Stimulated activated effector memory CD8-positive, alpha-beta T cell treated with anti-CD3 and anti-CD28 coated beads, Interleukin-12 subunit alpha, Interleukin-12 subunit beta, amount 100 ng/mL, for 72 hours (primary cell): ENCODE measurements around the gene TTYH2.

Experiments
- ATAC-seq: fragments of 150-1000 bp; cut with Tn5 transposase; 2 replicates; pipeline ENCODE4 v1.10.0; 2021
- DNase-seq, 2 donors: peaks; one replicate each; pipeline ENCODE4 v3.0.0; 2021 to 2022; ENCODE audit warnings: low spot score in 2 of 2
- H3K27ac Mint-ChIP-seq: one replicate; pipeline ENCODE4 v1.8.0; 2022; ENCODE audit warnings: mild to moderate bottlenecking, mixed read lengths
- H3K36me3 Mint-ChIP-seq: one replicate; pipeline ENCODE4 v1.8.0; 2022; ENCODE audit warnings: mild to moderate bottlenecking, mixed read lengths
- H3K4me1 Mint-ChIP-seq: one replicate; pipeline ENCODE4 v1.8.0; 2022; ENCODE audit warnings: mixed read lengths
- H3K4me3 Mint-ChIP-seq: one replicate; pipeline ENCODE4 v1.8.0; 2022; ENCODE audit warnings: mild to moderate bottlenecking, mixed read lengths
- H3K9me3 Mint-ChIP-seq: one replicate; pipeline ENCODE4 v1.8.0; 2022; ENCODE audit warnings: mixed read lengths

The TTYH2 gene

DNA sequence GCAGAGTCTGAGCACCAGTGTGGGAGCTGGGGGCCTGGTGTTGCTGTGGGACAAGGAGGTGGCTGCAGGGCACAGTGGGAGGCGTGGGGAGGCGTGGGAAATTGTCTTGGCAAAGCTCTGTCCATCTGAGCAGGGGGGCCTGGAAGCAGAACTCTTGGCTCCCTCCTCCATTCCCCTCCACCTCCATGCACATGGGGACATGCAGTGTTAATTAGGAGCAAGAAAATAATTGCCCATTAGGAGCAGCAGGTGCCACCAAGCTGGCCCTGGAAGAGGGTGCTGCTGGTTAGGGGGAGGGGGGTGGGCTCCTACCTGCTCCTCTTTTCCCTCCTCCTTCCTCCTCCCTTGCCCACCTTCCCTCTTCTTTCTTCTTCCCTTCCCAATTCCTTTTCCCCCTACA lies 4.5 kb downstream of the TTYH2 start:
- H3K9me3 Mint-ChIP-seq = no peaks in the 10 kb centered on the region
- DNase-seq (no peak), ATAC-seq (no peak)
- H3K4me1 Mint-ChIP-seq = peaks cover 24% of the 10 kb centered on the region
- peaks cover 4% of the 10 kb centered on the region for H3K36me3 Mint-ChIP-seq
- no peak overlapping the region for H3K27ac Mint-ChIP-seq
- no peak overlapping the region for H3K4me3 Mint-ChIP-seq

DNA sequence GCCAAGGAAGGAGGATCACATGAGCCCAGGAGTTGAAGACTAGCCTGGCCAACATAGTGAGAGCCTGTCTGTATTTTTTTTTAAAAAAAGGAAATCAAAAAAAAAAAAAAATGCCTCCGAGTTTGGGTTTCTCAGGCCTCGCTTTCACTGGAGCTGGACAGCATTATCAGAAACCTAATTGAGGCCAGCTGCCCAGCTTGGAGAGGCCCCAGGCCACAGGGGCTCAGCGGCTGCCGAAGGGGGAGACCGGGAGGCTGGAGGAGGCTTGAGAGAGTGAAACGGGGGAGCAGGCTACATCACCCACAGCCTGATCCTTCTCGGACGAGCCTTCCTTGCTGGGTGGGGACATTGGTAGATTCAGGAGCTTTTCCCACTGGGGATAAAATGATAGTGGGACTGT lies 5.1 kb downstream of the TTYH2 start:
- Mint-ChIP-seq H3K27ac (no peak overlapping the region), H3K4me1 (peaks cover 19% of the 10 kb centered on the region), H3K4me3 (no peak overlapping the region), H3K36me3 (no peaks in the 10 kb centered on the region), H3K9me3 (no peaks in the 10 kb centered on the region)
- DNase-seq = no peak
- no peak for ATAC-seq

DNA sequence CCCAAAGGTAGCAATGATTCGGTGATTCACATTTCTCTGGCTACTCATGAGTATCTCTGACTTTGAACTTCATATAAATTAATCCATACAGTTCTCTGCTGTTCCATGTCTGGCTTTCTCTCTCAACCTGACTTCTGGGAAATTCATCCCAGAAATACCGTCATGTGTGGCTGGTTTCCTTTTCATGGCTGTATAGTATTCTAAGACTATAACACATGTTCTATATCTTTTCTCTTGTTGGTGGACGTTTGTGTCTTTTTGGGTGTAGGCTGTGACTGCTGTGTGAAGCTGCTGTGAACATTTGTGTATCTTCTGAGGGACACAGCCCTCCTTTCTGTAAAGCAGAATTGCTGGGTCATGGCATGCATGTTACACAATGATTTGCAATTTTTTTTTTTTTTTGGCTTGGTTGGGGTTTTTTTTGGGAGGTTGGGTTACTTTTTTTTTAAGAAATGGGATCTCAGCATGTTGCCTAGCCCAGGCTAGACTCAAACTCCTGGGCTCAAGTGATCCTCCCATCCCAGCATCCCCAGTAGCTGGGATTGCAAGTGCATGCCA lies 6.3 kb downstream of the TTYH2 start:
- no peak for ATAC-seq
- H3K27ac Mint-ChIP-seq = no peak overlapping the region

DNA sequence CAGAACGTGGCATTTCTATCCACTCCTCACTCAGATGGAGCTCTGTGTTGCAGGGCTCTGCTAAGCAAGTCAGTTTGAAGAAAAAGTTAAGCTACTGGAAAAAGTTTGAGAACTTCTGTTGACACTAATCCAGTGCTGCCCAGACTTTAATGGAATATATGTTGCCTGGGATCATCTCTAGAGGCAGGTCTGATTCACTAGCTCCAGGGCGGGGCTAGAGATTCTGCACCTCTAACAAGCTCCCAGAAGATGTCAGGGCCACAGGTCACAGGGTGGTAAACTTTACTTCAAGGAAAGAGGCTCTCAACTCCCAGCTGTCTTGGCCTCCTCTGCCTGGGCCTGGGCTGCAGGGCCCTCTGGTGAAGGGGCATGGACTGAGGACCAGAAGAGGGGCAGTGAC lies 6.8 kb downstream of the TTYH2 start:
- DNase-seq (no peak), ATAC-seq (no peak)
- H3K4me3 Mint-ChIP-seq = no peak overlapping the region
- peaks cover 13% of the 10 kb centered on the region for H3K36me3 Mint-ChIP-seq
- peaks cover 7% of the 10 kb centered on the region for H3K4me1 Mint-ChIP-seq
- no peaks in the 10 kb centered on the region for H3K9me3 Mint-ChIP-seq
- no peak overlapping the region for H3K27ac Mint-ChIP-seq

More for the DNA sequence above, 6.3 kb downstream of the TTYH2 start:
- DNase-seq = no peak
- no peaks in the 10 kb centered on the region for H3K9me3 Mint-ChIP-seq
- H3K4me1 Mint-ChIP-seq = peaks cover 10% of the 10 kb centered on the region
- H3K36me3 Mint-ChIP-seq = peaks cover 7% of the 10 kb centered on the region
- no peak overlapping the region for H3K4me3 Mint-ChIP-seq

DNA sequence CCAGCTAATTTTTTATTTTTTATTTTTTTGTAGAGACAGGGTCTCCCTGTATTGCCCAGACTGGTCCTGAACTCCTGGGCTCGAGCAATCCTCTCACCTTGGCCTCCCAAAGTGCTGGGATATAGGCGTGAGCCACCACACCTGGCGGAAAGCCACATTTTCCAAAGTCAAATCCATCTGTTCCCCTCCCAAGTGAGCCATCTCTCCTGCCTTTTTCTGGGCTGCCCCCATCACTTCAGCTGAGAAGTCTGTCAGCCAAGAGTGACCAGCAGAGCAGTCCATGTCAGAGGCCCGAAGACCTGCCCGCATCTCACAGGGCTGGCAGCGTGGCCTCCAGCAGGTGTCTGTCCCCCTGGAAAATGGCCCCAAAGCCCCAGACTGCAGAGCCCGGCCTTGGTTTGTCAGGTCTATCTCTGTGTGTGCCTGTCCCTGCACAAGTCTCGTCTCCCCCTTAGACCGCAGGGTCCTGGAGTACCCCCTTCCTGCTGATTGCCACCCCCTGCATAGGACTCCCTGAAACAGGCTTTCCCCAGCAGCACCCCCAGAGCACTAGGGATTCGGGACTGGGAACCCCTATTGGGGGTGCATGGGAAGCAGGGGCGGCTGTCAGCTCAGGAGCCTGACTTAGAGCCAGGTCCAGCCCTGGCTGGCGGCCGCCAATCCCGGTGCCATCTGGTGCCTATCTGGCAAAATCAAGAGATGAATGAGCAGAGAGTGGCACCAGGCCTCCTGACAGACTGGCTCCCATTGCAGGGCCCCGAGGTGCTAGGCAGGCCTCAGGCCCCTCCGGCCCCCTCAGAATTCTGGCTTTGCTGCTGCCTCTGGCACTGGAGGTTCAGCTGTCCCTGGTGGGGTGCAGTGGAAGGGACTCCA lies 7.8 kb downstream of the TTYH2 start:
- Mint-ChIP-seq H3K27ac (no peak overlapping the region), H3K4me3 (no peak overlapping the region), H3K36me3 (peaks cover 15% of the 10 kb centered on the region), H3K4me1 (peaks cover 15% of the 10 kb centered on the region), H3K9me3 (no peaks in the 10 kb centered on the region)
- no peak for DNase-seq
- ATAC-seq = no peak

DNA sequence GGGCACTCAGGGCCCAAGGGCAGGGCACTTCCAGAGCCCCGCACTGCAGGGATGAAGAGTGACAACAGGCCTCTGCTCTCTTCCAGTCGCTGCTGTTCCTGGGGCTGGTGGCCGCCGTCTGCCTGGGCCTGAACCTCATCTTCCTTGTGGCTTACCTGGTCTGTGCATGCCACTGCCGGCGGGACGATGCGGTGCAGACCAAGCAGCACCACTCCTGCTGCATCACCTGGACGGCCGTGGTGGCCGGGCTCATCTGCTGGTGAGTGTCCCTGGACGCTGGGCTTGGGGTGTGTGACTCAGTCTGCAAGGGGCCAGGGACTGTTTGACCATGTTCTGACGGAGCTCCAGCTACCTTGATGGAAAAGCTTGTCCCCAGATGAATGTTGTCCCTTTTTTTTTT lies 9.0 kb downstream of the TTYH2 start:
- H3K4me3 Mint-ChIP-seq = no peak overlapping the region
- peaks cover 11% of the 10 kb centered on the region for H3K4me1 Mint-ChIP-seq
- ATAC-seq = no peak
- no peak overlapping the region for H3K27ac Mint-ChIP-seq
- peaks cover 19% of the 10 kb centered on the region for H3K36me3 Mint-ChIP-seq
- H3K9me3 Mint-ChIP-seq = no peaks in the 10 kb centered on the region
- no peak for DNase-seq

DNA sequence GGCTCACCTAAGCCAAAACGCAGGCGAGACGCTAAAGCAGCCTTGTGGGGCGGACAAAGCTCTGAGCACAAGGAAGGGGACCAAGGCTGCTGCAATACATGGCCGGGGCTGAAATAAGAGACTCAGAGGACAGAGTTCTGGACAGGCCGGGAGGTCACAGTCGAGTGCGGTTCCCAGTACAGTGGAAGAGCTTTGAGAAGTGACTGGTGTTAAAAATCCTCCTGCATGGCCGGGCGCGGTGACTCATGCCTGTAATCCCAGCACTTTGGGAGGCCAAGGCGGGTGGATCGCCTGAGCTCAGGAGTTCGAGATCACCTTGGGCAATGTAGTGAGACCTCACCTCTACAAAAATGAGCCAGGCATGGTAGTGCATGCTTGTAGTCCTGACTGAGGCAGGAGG lies 10.5 kb downstream of the TTYH2 start:
- H3K27ac Mint-ChIP-seq = no peak overlapping the region
- peaks cover 11% of the 10 kb centered on the region for H3K4me1 Mint-ChIP-seq
- H3K4me3 Mint-ChIP-seq = no peak overlapping the region
- no peak for DNase-seq
- H3K9me3 Mint-ChIP-seq = no peaks in the 10 kb centered on the region
- peaks cover 19% of the 10 kb centered on the region for H3K36me3 Mint-ChIP-seq
- no peak for ATAC-seq

DNA sequence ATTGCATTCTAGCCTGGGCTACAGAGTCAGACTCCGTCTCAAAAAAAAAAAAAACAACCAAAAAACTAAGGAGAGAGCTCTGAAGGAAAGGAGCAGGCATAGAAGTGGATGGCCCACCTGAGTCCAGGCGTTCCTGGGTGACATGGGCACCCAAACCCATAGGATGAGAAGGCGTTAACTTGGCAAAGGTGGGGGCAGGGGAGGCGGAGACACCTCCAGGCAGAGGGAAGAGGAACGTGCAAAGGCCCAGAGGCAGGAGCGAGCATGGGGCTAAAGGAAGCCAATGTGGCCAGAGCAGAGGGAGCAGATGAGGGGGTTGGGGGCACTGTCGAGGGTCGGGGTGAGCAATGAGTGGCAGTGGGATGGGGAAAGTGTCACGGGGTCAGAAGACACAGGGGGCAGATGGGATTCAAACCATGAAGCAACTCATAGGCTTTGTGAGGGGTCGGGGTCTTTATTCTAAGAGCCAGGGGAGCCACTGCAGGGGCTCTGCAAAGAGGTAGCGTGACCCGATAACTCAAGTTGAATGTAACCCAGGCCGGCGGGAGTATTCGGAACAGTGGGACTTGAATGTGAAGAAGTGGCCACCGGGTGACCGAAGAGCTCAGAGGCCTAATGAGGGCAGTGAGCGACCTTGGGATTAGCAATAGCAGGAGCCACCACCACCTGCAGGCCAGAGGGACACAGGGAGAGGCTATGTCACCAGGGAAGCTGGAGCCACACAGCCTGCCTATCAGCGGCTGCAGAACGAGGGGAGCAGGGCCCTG lies 11.8 kb downstream of the TTYH2 start:
- Mint-ChIP-seq H3K4me1 (peaks cover 11% of the 10 kb centered on the region), H3K27ac (peak overlapping the region; percentile 77), H3K9me3 (no peaks in the 10 kb centered on the region), H3K36me3 (peaks cover 19% of the 10 kb centered on the region), H3K4me3 (no peak overlapping the region)
- DNase-seq (no peak), ATAC-seq (no peak)

DNA sequence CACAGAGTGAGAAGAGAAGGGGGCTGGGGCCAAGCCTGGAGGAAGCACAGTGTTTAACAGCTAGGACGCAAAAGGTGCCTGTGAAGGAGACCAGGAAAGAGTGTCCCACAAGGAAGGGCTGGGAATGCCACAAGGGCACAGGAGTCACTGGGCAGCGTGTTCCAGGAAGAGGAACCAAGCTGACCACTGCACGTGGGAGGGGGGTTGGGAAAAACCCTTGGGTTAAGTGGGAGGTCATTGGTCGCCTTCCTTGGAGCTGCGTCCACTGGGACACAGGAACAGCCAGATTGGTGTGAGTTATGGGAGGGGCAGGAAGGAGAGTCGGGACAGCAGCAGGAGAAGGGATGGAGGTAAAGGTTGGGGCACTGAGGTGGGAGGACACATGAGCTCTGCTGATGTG lies 12.9 kb downstream of the TTYH2 start:
- no peak for ATAC-seq
- no peak overlapping the region for H3K4me3 Mint-ChIP-seq
- DNase-seq = no peak
- peak overlapping the region; percentile 77 for H3K27ac Mint-ChIP-seq
- peaks cover 11% of the 10 kb centered on the region for H3K4me1 Mint-ChIP-seq
- no peaks in the 10 kb centered on the region for H3K9me3 Mint-ChIP-seq
- peaks cover 25% of the 10 kb centered on the region for H3K36me3 Mint-ChIP-seq

DNA sequence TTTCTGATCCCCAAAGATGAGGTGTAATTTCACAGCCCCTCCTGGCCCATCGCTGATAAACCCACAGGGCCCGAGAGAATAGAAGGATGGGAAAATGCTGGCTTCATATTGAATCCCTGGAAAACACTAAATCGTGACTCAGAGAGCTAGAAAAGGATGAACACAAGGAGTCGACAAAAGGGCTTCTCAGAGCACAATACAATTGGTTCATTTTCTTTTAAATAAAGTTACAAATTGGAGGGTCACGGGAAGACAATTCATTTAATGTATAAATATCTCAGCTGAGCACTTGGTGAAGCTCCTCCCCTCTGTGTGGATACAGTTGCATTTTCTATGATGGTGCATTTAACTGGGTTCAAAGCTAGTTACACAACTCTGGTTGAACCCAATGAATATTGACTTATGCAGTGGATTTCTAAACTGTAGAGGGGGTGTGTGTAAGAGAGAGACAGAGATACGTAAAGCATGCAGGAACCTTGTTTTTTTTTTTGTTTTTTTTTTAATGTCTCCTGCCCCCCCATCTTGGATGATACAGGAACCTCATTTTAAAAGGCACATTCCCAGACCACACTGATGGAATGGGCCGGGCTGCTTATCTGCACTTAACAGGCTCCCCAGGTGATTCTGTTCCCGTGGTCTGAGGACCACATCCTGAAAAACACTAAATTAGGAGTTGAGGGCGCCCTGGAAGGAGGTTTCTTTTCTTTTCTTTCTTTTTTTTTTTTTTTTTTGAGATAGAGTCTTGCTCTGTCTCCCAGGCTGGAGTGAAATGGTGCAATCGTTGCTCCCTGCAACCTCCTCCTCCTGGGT lies 14.1 kb downstream of the TTYH2 start:
- DNase-seq (no peak), ATAC-seq (no peak)
- H3K36me3 Mint-ChIP-seq = peaks cover 26% of the 10 kb centered on the region
- peak overlapping the region; percentile 61 for H3K27ac Mint-ChIP-seq
- H3K9me3 Mint-ChIP-seq = no peaks in the 10 kb centered on the region
- no peak overlapping the region for H3K4me3 Mint-ChIP-seq
- peaks cover 11% of the 10 kb centered on the region for H3K4me1 Mint-ChIP-seq

DNA sequence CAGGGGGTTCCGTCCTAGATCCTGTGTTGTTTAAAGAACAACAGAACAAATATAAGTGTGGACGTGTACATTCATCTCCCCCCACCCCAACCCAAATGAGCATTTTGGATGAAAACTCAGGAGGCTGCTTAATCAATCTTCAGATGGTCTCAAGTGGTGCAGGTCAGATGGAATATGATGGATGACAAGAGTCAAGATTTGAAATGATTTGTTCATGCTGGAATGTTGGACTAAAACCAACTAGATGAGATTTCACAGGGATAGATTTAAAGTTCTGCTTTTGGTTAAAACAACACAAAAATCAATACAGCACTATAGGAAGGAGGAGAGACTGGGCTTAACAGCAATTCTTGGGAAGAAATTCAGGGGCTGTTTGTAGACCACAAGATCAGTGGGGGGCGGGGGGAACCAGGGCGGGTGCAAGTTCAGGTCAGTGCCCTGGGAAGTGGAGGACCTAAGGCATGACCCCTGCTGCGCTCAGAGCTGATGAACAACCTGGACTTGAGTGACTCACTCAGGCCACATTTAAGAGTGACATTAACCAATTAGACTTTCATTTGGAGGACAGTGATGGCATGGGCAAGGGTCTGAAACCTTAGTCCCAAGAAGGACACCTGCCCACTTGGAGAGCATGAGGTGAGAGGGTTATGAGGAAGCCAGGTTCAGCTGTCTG lies 15.1 kb downstream of the TTYH2 start:
- DNase-seq (no peak), ATAC-seq (no peak)
- H3K36me3 Mint-ChIP-seq = peaks cover 26% of the 10 kb centered on the region
- peak overlapping the region; percentile 61 for H3K27ac Mint-ChIP-seq
- no peak overlapping the region for H3K4me3 Mint-ChIP-seq
- H3K9me3 Mint-ChIP-seq = no peaks in the 10 kb centered on the region
- peaks cover 11% of the 10 kb centered on the region for H3K4me1 Mint-ChIP-seq

DNA sequence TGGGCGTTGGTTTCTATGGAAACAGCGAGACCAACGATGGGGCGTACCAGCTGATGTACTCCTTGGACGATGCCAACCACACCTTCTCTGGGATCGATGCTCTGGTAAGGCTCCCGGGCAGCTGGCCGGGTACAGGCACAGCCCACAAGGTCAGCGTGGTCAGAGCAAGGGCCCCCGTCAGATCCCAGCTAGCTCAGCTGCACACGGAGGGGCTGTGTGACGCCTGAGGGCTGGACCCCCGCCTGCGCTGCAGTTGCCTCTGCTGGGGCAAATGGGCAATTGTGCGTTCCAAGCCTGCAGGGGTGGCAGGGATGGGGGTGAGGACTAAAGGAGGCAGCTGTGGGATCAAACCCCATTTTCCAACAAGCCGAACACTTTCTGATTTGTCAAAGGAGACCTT lies 17.5 kb downstream of the TTYH2 start:
- no peaks in the 10 kb centered on the region for H3K9me3 Mint-ChIP-seq
- no peak for DNase-seq
- H3K4me3 Mint-ChIP-seq = no peak overlapping the region
- peaks cover 13% of the 10 kb centered on the region for H3K36me3 Mint-ChIP-seq
- H3K27ac Mint-ChIP-seq = no peak overlapping the region
- no peak for ATAC-seq
- peaks cover 5% of the 10 kb centered on the region for H3K4me1 Mint-ChIP-seq

DNA sequence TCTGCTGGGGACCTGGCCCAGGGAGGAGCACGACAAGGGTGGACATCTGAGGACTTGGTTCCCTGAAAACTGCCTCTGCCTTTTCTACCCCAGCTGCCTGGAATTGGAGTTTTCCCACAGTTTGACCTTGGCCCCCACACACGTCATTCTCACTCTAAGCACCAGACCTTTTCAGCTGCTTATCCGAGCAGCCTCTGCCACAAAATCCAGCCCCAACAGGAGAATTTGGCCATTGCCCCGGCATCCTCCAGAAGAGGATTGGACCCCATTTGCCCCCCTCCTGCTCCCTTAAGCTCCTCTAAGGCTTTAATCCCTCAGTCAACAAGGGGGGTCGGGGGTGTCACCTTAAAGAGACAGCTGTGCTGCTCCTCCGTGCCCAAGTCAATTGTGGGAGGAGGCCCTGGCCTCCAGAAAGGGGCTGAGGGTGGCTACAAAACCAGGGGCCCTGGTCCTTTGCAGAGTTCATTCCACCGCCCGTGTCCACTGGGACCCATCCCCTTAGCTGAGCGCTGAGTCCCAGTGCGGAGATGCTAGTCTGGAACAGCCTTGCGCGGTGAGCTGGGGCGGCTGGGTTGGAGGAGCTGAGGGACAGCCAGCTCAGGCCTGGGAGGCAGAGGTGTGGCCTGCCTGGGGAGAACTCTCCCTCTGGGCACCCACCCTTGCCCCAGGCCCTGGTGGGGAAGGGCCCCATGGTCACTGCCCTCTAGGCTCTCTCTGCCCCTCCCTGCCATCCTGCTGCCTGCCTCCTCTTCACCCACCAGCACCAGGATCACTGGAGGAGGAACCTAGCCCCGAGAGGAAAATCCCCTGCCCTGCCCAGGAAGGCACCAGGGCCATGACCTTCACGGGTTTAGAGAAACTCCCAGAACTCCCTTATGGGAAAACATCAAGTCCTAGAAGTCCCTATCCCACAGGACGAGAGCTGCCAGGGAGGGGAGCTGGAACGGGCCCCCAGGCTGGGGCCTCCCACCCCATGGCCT lies 18.8 kb downstream of the TTYH2 start:
- H3K9me3 Mint-ChIP-seq = no peaks in the 10 kb centered on the region
- no peaks in the 10 kb centered on the region for H3K4me1 Mint-ChIP-seq
- ATAC-seq (no peak), DNase-seq (no peak)
- no peak overlapping the region for H3K4me3 Mint-ChIP-seq
- H3K36me3 Mint-ChIP-seq = peaks cover 8% of the 10 kb centered on the region
- peak overlapping the region; percentile 71 for H3K27ac Mint-ChIP-seq

DNA sequence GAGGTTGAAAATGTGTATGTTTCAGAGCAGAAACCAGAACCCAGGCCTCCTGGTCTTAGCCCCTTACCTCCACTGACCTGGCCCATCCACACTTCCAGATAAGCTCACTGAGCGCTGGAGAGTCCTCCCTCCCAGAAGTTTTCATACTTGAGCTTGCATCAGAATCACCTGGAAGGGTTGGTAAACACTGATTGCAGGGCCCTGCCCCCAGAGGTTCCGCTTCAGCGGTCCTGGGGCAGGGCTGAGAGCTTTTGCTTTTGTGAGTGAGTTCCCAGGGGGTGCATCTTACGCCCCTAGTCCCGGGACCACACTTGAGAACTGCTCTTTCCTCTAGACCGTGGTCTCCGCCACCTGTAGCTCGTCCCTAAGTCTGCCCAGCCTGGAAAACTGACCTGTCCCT lies 20.6 kb downstream of the TTYH2 start:
- H3K4me3 Mint-ChIP-seq = no peak overlapping the region
- ATAC-seq (no peak), DNase-seq (no peak)
- H3K4me1 Mint-ChIP-seq = no peaks in the 10 kb centered on the region
- peak overlapping the region; percentile 71 for H3K27ac Mint-ChIP-seq
- H3K9me3 Mint-ChIP-seq = no peaks in the 10 kb centered on the region
- peaks cover 15% of the 10 kb centered on the region for H3K36me3 Mint-ChIP-seq
